HEK293 (cell line): ENCODE results near the gene ECT2L.

Source experiments
- CTCF ChIA-PET: fragments of 350-600 bp; formaldehyde crosslinking; extraction: SDS; loops from one replicate; lab custom pipeline; 2021; ENCODE audit warnings: antibody characterized with exemption; lab: Yijun Ruan, JAX
- POLR2A ChIA-PET: fragments of 300-600 bp; formaldehyde crosslinking; extraction: SDS; loops from one replicate; lab custom pipeline; 2020; ENCODE audit warnings: antibody characterized with exemption, inconsistent platforms; lab: Yijun Ruan, JAX
- H3K27ac ChIP-seq: fragments of 200-500 bp; sonication (Bioruptor generic); 2 replicates; pipeline ENCODE4 v1.5.1; 2014; ENCODE audit warnings: low read depth, low read length, control low read depth, inconsistent platforms; ENCODE audit errors: extremely low read depth
- H3K36me3 ChIP-seq, 2 experiments: fragments of 200-500 bp in 1 of 2; sonication (Bioruptor generic) in 1 of 2; 1 replicate in 1 of 2; 2 replicates in 1 of 2; pipeline ENCODE4 v1.5.1; 2014 to 2017; ENCODE audit warnings: inconsistent platforms in 2 of 2, low read length in 2 of 2; ENCODE audit not compliant: control insufficient read depth in 2 of 2, insufficient read depth in 1 of 2
- H3K4me1 ChIP-seq: fragments of 200-500 bp; sonication (Bioruptor generic); 2 replicates; pipeline ENCODE4 v1.5.1; 2014; ENCODE audit warnings: mild to moderate bottlenecking, low read length, inconsistent platforms; ENCODE audit not compliant: control insufficient read depth, insufficient read depth
- H3K4me3 ChIP-seq: 2 replicates; pipeline ENCODE4 v1.5.1; 2011; ENCODE audit warnings: low read depth, mild to moderate bottlenecking, control low read depth, low read length, moderate library complexity
- H3K9me3 ChIP-seq: fragments of 200-500 bp; sonication (Bioruptor generic); 2 replicates; pipeline ENCODE4 v1.5.1; 2014; ENCODE audit warnings: low read depth, low read length, inconsistent platforms; ENCODE audit not compliant: control insufficient read depth, insufficient read depth
- FEZF1 ChIP-seq: fragments of 450-650 bp; formaldehyde crosslinking; IDR thresholded peaks from 2 replicates; pipeline ENCODE4 v1.5.1; 2016; ENCODE audit warnings: missing biosample characterization, missing genetic modification characterization
- GLIS1 ChIP-seq: fragments of 450-650 bp; formaldehyde crosslinking; IDR thresholded peaks from 2 replicates; pipeline ENCODE4 v1.5.1; 2016; ENCODE audit warnings: missing biosample characterization, missing genetic modification characterization
- KLF1 ChIP-seq: fragments of 450-650 bp; formaldehyde crosslinking; IDR thresholded peaks from 2 replicates; pipeline ENCODE4 v1.5.1; 2016; ENCODE audit warnings: missing biosample characterization, missing genetic modification characterization
- MYNN ChIP-seq: fragments of 450-650 bp; formaldehyde crosslinking; IDR thresholded peaks from 2 replicates; pipeline ENCODE4 v1.5.1; 2016; ENCODE audit warnings: missing biosample characterization, missing genetic modification characterization, borderline replicate concordance
- SP3 ChIP-seq: fragments of 450-650 bp; formaldehyde crosslinking; IDR thresholded peaks from 2 replicates; pipeline ENCODE4 v1.5.1; 2016; ENCODE audit warnings: missing biosample characterization, missing genetic modification characterization
- YY1 ChIP-seq: fragments of 450-650 bp; formaldehyde crosslinking; IDR thresholded peaks from 2 replicates; pipeline ENCODE4 v1.5.1; 2018; ENCODE audit warnings: missing biosample characterization, missing genetic modification characterization
- YY2 ChIP-seq: fragments of 450-650 bp; formaldehyde crosslinking; IDR thresholded peaks from 2 replicates; pipeline ENCODE4 v1.5.1; 2016; ENCODE audit warnings: missing biosample characterization, missing genetic modification characterization
- ZFP3 ChIP-seq: fragments of 450-650 bp; formaldehyde crosslinking; IDR thresholded peaks from 2 replicates; pipeline ENCODE4 v1.5.1; 2016; ENCODE audit warnings: low read depth, missing biosample characterization, missing genetic modification characterization
- ZNF24 ChIP-seq: fragments of 450-650 bp; formaldehyde crosslinking; IDR thresholded peaks from 2 replicates; pipeline ENCODE4 v1.5.1; 2016; ENCODE audit warnings: missing biosample characterization, missing genetic modification characterization
- ZNF391 ChIP-seq: fragments of 450-650 bp; formaldehyde crosslinking; IDR thresholded peaks from 2 replicates; pipeline ENCODE4 v1.5.1; 2016; ENCODE audit warnings: low read depth, missing biosample characterization, missing genetic modification characterization, borderline replicate concordance
- ZNF544 ChIP-seq: fragments of 450-650 bp; formaldehyde crosslinking; IDR thresholded peaks from 2 replicates; pipeline ENCODE4 v1.5.0; 2017; ENCODE audit warnings: missing biosample characterization, missing genetic modification characterization
- ZNF558 ChIP-seq: fragments of 450-650 bp; formaldehyde crosslinking; IDR thresholded peaks from 2 replicates; pipeline ENCODE4 v1.5.1; 2016; ENCODE audit warnings: missing biosample characterization, missing genetic modification characterization
- ZNF571 ChIP-seq: fragments of 450-650 bp; formaldehyde crosslinking; IDR thresholded peaks from 2 replicates; pipeline ENCODE4 v1.5.0; 2017; ENCODE audit warnings: missing biosample characterization, missing genetic modification characterization
- ZNF629 ChIP-seq: fragments of 450-650 bp; formaldehyde crosslinking; IDR thresholded peaks from 2 replicates; pipeline ENCODE4 v1.5.1; 2017; ENCODE audit warnings: missing biosample characterization, missing genetic modification characterization
- ZNF658 ChIP-seq: fragments of 450-650 bp; formaldehyde crosslinking; IDR thresholded peaks from 2 replicates; pipeline ENCODE4; 2016; ENCODE audit warnings: missing biosample characterization, missing genetic modification characterization
- ZNF792 ChIP-seq: fragments of 450-650 bp; formaldehyde crosslinking; IDR thresholded peaks from 2 replicates; pipeline ENCODE4 v1.5.1; 2016; ENCODE audit warnings: missing biosample characterization, missing genetic modification characterization
- ZNF830 ChIP-seq: fragments of 450-650 bp; IDR thresholded peaks from 2 replicates; pipeline ENCODE4 v1.5.0; 2018; ENCODE audit warnings: missing biosample characterization, missing genetic modification characterization, low read depth, mild to moderate bottlenecking, moderate library complexity
- ZNF837 ChIP-seq: fragments of 450-650 bp; formaldehyde crosslinking; IDR thresholded peaks from 2 replicates; pipeline ENCODE4 v1.5.1; 2016; ENCODE audit warnings: missing biosample characterization, missing genetic modification characterization
- ZXDB ChIP-seq: fragments of 450-650 bp; formaldehyde crosslinking; IDR thresholded peaks from 2 replicates; pipeline ENCODE4 v1.5.1; 2016; ENCODE audit warnings: missing biosample characterization, missing genetic modification characterization
- TF ChIP-seq, protein P1 (sequence below): fragments of 450-650 bp; formaldehyde crosslinking; IDR thresholded peaks from 2 replicates; pipeline ENCODE4 v1.5.1; 2017; ENCODE audit warnings: missing biosample characterization, missing genetic modification characterization
- TF ChIP-seq, protein P2 (sequence below): fragments of 450-650 bp; formaldehyde crosslinking; conservative IDR thresholded peaks from 2 replicates; pipeline ENCODE4 v1.5.1; 2016; ENCODE audit warnings: low read depth, missing biosample characterization, missing genetic modification characterization
- TF ChIP-seq, protein P3 (sequence below): sonication (generic); formaldehyde crosslinking; IDR thresholded peaks from 2 replicates; pipeline ENCODE4 v1.8.1; 2022; ENCODE audit warnings: mild to moderate bottlenecking, moderate library complexity, missing genetic modification reagents
- TF ChIP-seq, protein P4 (sequence below): fragments of 450-650 bp; formaldehyde crosslinking; IDR thresholded peaks from 2 replicates; pipeline ENCODE4 v1.5.1; 2016; ENCODE audit warnings: missing biosample characterization, missing genetic modification characterization
- TF ChIP-seq, protein P5 (sequence below): fragments of 450-650 bp; formaldehyde crosslinking; IDR thresholded peaks from 2 replicates; pipeline ENCODE4 v1.5.1; 2016; ENCODE audit warnings: missing biosample characterization, missing genetic modification characterization
- TF ChIP-seq, protein P6 (sequence below): fragments of 450-650 bp; formaldehyde crosslinking; IDR thresholded peaks from 2 replicates; pipeline ENCODE4 v1.5.1; 2016; ENCODE audit warnings: missing biosample characterization, missing genetic modification characterization

Gene ECT2L

DNA sequence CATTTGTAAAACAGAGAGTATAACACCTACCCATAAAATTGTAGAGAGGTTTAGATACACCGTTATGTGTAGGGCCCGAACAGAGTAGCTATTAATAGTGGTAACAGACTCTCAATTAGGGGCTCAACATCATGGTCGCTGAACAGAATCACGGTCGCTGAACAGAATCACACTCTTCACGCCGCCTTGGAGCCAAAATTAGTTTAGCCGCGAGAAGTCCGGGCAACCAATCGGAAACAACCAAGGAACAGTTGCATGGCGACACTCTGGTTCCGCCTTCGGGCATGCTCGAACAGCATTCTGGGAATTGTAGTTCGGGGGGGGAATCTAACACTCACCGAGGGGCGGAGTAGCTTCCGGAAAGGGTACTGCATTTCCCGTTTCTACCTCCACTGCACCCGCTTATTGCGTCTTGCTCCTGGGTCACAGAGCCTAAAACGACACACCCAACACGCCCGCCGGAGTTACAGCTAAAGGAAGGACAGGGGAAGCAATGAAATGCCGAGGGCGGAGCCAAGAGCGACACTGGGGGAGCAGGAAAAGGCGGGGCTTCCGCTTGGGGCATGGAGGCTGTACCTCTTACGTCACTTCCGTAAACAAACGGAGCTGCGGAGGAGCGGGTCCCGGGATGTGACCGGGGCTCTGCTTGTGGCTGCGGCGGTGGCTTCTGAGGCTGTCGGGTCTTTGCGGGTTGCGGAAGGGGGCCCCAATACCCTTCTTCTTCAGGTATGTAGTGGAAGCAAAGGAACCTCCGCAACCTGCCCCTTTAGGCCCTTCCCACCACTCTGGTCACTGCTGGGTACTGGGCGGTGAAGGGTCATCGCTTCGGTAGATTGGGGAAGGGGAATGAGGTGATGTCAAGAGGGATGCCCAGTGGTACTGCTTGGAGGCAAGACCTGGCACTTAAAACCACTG, 22.5 kb upstream of the ECT2L start, which contains the start of gene CCDC28A:
CCDC28A (plus strand) TSS at position 593 of the 915 bp plus-strand sequence. CDS start 2,352 bp downstream, outside the sequence.
- peak within 1 kb of the TSS; percentile 88 for H3K27ac ChIP-seq
- H3K9me3 ChIP-seq: no peaks in the 10 kb centered on the region
- peaks cover 9 to 11% of the 10 kb centered on the region in 2 experiments; a peak in 2 of 3 replicates for H3K36me3 ChIP-seq
- no peaks in the 10 kb centered on the region for H3K4me1 ChIP-seq
- CTCF ChIA-PET: interaction anchor here (0.6 to 12.8 kb wide), 6 partner anchors 81 to 345 kb away, joined by 3 to 157 read pairs (median 4); no protein-coding TSS in a partner anchor
- H3K4me3 ChIP-seq: peak within 1 kb of the TSS; percentile 87
- POLR2A ChIA-PET: interaction anchor here (0.5 to 2.5 kb wide), 12 partner anchors 10 to 1577 kb away, joined by 3 to 12 read pairs (median 4); partner anchors contain the start of gene CITED2
- no peak for TF ChIP-seq ZNF658 (tag by site-specific recombination)
- TF ChIP-seq, protein P1, sequence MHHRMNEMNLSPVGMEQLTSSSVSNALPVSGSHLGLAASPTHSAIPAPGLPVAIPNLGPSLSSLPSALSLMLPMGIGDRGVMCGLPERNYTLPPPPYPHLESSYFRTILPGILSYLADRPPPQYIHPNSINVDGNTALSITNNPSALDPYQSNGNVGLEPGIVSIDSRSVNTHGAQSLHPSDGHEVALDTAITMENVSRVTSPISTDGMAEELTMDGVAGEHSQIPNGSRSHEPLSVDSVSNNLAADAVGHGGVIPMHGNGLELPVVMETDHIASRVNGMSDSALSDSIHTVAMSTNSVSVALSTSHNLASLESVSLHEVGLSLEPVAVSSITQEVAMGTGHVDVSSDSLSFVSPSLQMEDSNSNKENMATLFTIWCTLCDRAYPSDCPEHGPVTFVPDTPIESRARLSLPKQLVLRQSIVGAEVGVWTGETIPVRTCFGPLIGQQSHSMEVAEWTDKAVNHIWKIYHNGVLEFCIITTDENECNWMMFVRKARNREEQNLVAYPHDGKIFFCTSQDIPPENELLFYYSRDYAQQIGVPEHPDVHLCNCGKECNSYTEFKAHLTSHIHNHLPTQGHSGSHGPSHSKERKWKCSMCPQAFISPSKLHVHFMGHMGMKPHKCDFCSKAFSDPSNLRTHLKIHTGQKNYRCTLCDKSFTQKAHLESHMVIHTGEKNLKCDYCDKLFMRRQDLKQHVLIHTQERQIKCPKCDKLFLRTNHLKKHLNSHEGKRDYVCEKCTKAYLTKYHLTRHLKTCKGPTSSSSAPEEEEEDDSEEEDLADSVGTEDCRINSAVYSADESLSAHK (tag by site-specific recombination): 0 out of 2 replicates have a peak, but pooled peaks have one; percentile 9
- TF ChIP-seq ZNF830 (tag by site-specific recombination): no peak
- TF ChIP-seq, protein P2, sequence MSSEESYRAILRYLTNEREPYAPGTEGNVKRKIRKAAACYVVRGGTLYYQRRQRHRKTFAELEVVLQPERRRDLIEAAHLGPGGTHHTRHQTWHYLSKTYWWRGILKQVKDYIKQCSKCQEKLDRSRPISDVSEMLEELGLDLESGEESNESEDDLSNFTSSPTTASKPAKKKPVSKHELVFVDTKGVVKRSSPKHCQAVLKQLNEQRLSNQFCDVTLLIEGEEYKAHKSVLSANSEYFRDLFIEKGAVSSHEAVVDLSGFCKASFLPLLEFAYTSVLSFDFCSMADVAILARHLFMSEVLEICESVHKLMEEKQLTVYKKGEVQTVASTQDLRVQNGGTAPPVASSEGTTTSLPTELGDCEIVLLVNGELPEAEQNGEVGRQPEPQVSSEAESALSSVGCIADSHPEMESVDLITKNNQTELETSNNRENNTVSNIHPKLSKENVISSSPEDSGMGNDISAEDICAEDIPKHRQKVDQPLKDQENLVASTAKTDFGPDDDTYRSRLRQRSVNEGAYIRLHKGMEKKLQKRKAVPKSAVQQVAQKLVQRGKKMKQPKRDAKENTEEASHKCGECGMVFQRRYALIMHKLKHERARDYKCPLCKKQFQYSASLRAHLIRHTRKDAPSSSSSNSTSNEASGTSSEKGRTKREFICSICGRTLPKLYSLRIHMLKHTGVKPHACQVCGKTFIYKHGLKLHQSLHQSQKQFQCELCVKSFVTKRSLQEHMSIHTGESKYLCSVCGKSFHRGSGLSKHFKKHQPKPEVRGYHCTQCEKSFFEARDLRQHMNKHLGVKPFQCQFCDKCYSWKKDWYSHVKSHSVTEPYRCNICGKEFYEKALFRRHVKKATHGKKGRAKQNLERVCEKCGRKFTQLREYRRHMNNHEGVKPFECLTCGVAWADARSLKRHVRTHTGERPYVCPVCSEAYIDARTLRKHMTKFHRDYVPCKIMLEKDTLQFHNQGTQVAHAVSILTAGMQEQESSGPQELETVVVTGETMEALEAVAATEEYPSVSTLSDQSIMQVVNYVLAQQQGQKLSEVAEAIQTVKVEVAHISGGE (tag by site-specific recombination): peak; percentile 95
- no peak for TF ChIP-seq ZNF837 (tag by site-specific recombination)
- TF ChIP-seq SP3 (tag by site-specific recombination): peak; percentile 98
- TF ChIP-seq, protein P3, sequence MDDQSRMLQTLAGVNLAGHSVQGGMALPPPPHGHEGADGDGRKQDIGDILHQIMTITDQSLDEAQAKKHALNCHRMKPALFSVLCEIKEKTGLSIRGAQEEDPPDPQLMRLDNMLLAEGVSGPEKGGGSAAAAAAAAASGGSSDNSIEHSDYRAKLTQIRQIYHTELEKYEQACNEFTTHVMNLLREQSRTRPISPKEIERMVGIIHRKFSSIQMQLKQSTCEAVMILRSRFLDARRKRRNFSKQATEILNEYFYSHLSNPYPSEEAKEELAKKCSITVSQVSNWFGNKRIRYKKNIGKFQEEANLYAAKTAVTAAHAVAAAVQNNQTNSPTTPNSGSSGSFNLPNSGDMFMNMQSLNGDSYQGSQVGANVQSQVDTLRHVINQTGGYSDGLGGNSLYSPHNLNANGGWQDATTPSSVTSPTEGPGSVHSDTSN (CRISPR knock-in tag): peak; percentile 43; the same call in 1 of the 2 replicates
- peak; percentile 70 for TF ChIP-seq GLIS1 (tag by site-specific recombination)
- peak; percentile 29; the same call in 1 of the 2 replicates for TF ChIP-seq ZNF558
- TF ChIP-seq, protein P4, sequence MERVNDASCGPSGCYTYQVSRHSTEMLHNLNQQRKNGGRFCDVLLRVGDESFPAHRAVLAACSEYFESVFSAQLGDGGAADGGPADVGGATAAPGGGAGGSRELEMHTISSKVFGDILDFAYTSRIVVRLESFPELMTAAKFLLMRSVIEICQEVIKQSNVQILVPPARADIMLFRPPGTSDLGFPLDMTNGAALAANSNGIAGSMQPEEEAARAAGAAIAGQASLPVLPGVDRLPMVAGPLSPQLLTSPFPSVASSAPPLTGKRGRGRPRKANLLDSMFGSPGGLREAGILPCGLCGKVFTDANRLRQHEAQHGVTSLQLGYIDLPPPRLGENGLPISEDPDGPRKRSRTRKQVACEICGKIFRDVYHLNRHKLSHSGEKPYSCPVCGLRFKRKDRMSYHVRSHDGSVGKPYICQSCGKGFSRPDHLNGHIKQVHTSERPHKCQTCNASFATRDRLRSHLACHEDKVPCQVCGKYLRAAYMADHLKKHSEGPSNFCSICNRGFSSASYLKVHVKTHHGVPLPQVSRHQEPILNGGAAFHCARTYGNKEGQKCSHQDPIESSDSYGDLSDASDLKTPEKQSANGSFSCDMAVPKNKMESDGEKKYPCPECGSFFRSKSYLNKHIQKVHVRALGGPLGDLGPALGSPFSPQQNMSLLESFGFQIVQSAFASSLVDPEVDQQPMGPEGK (tag by site-specific recombination): peak; percentile 87
- peak; percentile 89 for TF ChIP-seq ZXDB (tag by site-specific recombination)
- TF ChIP-seq ZNF792 (tag by site-specific recombination): peak; percentile 98
- peak; percentile 74 for TF ChIP-seq ZNF24 (tag by site-specific recombination)
- TF ChIP-seq ZNF571 (tag by site-specific recombination): no peak
- no peak for TF ChIP-seq ZFP3 (tag by site-specific recombination)
- TF ChIP-seq, protein P5, sequence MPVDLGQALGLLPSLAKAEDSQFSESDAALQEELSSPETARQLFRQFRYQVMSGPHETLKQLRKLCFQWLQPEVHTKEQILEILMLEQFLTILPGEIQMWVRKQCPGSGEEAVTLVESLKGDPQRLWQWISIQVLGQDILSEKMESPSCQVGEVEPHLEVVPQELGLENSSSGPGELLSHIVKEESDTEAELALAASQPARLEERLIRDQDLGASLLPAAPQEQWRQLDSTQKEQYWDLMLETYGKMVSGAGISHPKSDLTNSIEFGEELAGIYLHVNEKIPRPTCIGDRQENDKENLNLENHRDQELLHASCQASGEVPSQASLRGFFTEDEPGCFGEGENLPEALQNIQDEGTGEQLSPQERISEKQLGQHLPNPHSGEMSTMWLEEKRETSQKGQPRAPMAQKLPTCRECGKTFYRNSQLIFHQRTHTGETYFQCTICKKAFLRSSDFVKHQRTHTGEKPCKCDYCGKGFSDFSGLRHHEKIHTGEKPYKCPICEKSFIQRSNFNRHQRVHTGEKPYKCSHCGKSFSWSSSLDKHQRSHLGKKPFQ (tag by site-specific recombination): peak; percentile 77
- TF ChIP-seq ZNF629: peak; percentile 94
- peak; percentile 80 for TF ChIP-seq KLF1 (tag by site-specific recombination)
- TF ChIP-seq ZNF544 (tag by site-specific recombination): no peak
- no peak for TF ChIP-seq MYNN
- TF ChIP-seq YY2: peak; percentile 81
- no peak for TF ChIP-seq ZNF391 (tag by site-specific recombination)
- TF ChIP-seq, protein P6, sequence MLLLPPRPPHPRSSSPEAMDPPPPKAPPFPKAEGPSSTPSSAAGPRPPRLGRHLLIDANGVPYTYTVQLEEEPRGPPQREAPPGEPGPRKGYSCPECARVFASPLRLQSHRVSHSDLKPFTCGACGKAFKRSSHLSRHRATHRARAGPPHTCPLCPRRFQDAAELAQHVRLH: peak; percentile 40; the same call in 1 of the 2 replicates
- TF ChIP-seq FEZF1 (tag by site-specific recombination): no peak
- TF ChIP-seq YY1 (tag by site-specific recombination): peak; percentile 28
